Mucosa of descending colon (tissue), 3 donors: ENCODE data around the gene DNAJB7. TPM values are rescaled to one million over a fixed set of nuclear protein-coding genes. Genes with fewer than 3 reads are reported as not detected.
"Not testable (repeated sequence)": the region's sequence is repeated elsewhere in the genome, so short reads cannot be mapped to it uniquely, and the experiment has no call there.

Experiments used
- ATAC-seq: fragments of 200-7000 bp; cut with Tn5 transposase; one replicate; pipeline ENCODE4 v1.9.1; 2020; ENCODE audit warnings: mild to moderate bottlenecking, moderate library complexity
- DNase-seq, 3 donors: peaks; one replicate each; pipeline ENCODE4 v3.0.0-alpha.2; 2020
- H3K36me3 ChIP-seq: fragments of 200-600 bp; one replicate; pipeline ENCODE4 v1.8.0; 2021; ENCODE audit warnings: low read depth, mild to moderate bottlenecking
- H3K4me1 ChIP-seq: fragments of 200-600 bp; one replicate; pipeline ENCODE4 v1.8.0; 2021; ENCODE audit warnings: low read depth, mild to moderate bottlenecking
- H3K4me3 ChIP-seq: fragments of 200-600 bp; one replicate; pipeline ENCODE4 v1.8.0; 2021; ENCODE audit warnings: mild to moderate bottlenecking
- H3K9me3 ChIP-seq: fragments of 200-600 bp; one replicate; pipeline ENCODE4 v1.8.0; 2021; ENCODE audit warnings: mild to moderate bottlenecking
- intact Hi-C, 2 donors: fragments of 100-400 bp; cut with DNase I in 1 of 2; cut with micrococcal nuclease in 1 of 2; formaldehyde crosslinking; loops; one replicate each; pipeline versions ENCODE4 v1.11.0 to v1.11.1; 2022; cut with DNase I, micrococcal nuclease
- total RNA-seq, 3 donors: library from RNA; stranded (reverse); fragmentation: NEBNext Ultra II Directional in 2 of 3; extraction: Animal tissue kit (Norgen Biotek cat#: 25700) in 2 of 3; gene quantifications; one replicate each; pipeline versions ENCODE4 v1.2.1 to v1.2.4, GENCODE V29; 2021 to 2023
- TF ChIP-seq, protein P1 (sequence below): fragments of 200-600 bp; IDR thresholded peaks from one replicate; pipeline ENCODE4 v1.8.0; 2022; ENCODE audit warnings: antibody characterized with exemption, mild to moderate bottlenecking
- donor health status: DM: no; HTN: no; CAD: no; lungs with moderate emphysema.
- donor health status: DM: no; HTN: no; CAD: no.
- donor health status: DM: no; HTN: yes; CAD: no.

DNAJB7 gene
- total RNA-seq, 3 donors from 2014 or later = 0.14 to 0.90 (median 0.25) TPM

DNA sequence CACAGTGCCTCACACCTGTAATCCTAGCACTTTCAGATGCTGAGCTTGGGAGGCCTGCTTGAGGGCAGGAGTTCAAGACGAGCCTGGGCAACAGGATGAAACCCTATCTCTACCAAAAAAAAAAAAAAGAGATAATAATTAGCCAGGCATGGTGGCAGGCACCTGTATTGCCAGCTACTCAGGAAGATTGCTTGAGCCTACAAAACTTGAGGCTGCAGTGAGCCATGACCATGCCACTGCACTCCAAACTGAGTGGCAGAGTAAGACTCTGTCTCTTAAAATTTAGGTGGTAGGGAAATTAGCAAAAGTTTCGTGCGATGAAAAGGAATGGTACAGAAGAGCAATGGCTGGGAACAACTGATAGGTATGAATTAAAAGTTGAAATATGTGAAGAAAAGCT lies 23.4 kb downstream of the DNAJB7 start:
- Histone ChIP-seq H3K4me1 (no peaks in the 10 kb centered on the region), H3K9me3 (no peaks in the 10 kb centered on the region), H3K4me3 (no peak overlapping the region), H3K36me3 (peaks cover 8% of the 10 kb centered on the region)
- no peak for DNase-seq
- TF ChIP-seq, protein P1, sequence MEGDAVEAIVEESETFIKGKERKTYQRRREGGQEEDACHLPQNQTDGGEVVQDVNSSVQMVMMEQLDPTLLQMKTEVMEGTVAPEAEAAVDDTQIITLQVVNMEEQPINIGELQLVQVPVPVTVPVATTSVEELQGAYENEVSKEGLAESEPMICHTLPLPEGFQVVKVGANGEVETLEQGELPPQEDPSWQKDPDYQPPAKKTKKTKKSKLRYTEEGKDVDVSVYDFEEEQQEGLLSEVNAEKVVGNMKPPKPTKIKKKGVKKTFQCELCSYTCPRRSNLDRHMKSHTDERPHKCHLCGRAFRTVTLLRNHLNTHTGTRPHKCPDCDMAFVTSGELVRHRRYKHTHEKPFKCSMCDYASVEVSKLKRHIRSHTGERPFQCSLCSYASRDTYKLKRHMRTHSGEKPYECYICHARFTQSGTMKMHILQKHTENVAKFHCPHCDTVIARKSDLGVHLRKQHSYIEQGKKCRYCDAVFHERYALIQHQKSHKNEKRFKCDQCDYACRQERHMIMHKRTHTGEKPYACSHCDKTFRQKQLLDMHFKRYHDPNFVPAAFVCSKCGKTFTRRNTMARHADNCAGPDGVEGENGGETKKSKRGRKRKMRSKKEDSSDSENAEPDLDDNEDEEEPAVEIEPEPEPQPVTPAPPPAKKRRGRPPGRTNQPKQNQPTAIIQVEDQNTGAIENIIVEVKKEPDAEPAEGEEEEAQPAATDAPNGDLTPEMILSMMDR = no peak
- no peak for ATAC-seq
- intact Hi-C loops = no loop called here

DNA sequence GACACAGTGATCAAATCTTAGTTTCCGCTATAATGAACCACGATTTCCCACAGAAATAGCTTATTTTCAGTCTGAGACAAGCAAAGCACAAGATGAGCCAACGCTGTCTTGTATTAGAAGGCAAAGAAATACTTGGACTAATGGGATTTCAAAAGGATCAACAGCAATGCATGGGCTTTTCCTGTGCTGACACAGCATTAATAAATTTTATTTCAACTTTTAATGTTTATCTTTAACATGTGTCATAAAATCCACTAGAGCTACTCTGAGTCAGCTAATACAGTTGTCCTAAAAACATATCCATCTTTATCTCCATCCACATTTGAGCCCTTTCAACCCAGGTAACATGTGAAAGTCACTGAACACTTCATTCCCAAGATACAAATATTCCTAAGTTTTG lies 27.3 kb downstream of the DNAJB7 start:
- peaks cover 9% of the 10 kb centered on the region for H3K36me3 ChIP-seq
- ATAC-seq = no peak
- no peaks in the 10 kb centered on the region for H3K9me3 ChIP-seq
- no peak overlapping the region for H3K4me3 ChIP-seq
- no peaks in the 10 kb centered on the region for H3K4me1 ChIP-seq
- TF ChIP-seq, protein P1 = no peak
- no peak for DNase-seq
- intact Hi-C loops = no loop called here

DNA sequence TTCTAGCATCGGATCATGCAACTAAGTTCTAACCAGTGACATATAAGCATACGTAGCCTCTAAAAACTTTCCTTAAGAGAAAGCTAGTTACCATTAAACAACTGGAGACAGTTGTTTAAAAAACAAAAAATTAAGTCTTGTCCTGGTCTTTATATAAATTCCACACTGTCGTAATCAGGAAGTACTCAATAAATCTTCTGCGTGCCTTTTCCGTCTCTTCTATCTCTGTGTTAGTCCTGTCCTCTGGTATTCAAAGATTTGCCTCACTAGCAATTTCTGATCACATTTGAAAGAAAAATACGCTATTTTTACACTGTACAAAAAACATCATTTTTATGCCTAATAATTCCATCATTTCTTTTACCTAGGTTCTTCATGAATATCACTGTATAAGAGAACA lies 32.8 kb downstream of the DNAJB7 start:
- no peak overlapping the region for H3K4me3 ChIP-seq
- TF ChIP-seq, protein P1 = no peak
- intact Hi-C loops = no loop called here
- DNase-seq (no peak), ATAC-seq (no peak)
- peaks cover 6% of the 10 kb centered on the region for H3K36me3 ChIP-seq
- H3K4me1 ChIP-seq = no peaks in the 10 kb centered on the region
- no peaks in the 10 kb centered on the region for H3K9me3 ChIP-seq

DNA sequence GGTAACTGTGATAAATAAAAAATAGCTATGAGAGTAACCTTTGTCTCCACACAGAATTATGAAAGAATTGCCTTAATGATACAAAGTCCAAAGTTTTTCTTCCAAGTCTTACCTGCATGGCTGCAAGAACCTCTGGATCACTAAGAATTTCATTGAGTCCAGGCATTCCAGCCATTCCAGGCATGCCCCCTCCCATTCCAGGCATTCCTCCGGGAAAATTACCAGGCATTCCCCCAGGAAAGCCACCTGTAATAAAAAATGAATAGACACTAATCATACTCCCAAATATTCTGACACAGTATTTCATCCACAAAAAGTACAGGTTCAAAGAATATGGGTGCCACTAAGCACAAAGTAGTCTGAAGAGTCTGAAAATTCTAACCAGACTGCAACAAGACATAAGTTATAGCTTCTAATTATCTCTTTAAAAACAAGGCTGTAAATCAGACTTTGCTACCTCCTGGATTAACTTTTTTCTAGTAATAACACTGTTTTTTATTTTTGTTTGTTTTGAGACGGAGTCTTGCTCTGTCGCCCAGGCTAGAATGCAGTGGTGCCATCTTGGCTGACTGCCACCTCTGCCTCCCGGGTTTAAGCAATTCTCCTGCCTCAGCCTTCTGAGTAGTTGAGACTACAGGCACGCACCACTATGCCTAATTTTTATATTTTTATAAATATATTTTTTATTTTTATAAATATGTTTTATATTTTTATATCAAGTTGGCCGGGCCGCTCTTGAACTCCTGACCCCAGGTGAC lies 34.8 kb downstream of the DNAJB7 start:
- Histone ChIP-seq H3K36me3 (peaks cover 6% of the 10 kb centered on the region), H3K4me1 (no peaks in the 10 kb centered on the region), H3K9me3 (no peaks in the 10 kb centered on the region), H3K4me3 (no peak overlapping the region)
- TF ChIP-seq, protein P1 = no peak
- no peak for DNase-seq
- no peak for ATAC-seq
- intact Hi-C loops = no loop called here

DNA sequence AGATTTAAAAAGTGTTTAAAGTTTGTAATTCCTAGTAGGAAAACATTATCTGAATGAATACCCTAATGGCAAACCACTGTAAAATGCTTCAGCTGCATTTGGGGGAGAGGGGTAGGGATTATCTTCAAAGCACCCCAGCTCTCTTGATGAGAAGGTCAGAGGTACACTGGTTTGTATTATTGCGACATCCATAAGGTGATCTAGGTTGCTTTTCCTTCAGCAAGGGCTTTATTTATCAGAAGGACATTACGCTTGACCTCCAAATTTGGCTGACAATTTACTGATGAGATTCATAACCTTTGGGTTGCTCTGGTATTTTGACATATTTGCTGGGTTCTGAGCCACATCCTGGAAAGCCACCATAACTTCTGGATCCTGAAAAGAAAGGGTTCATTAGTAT lies 35.6 kb downstream of the DNAJB7 start:
- intact Hi-C loops, DNase-seq, H3K36me3 ChIP-seq, H3K4me3 ChIP-seq, H3K9me3 ChIP-seq, ATAC-seq, H3K4me1 ChIP-seq: not testable (repeated sequence)

DNA sequence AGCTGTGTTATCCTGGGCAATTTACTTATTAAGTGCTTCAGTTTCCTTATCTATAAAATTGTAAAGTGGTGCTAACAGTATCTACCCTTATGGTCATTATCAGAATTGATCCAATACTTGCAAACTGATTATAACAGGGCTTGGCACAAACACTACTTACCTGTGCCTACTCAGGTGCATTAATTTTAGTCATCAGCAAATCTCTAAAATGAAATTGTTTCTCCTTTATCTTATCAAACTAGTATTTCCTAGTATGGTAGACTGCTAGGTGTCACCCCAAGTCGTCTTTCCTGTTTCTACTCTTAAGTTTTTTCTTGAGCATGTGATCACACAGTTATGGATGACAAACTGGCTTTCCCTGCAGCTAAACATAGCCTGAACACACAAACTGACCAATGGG lies 38.5 kb downstream of the DNAJB7 start:
- no peak for ATAC-seq

More for the DNA sequence above, 38.5 kb downstream of the DNAJB7 start:
- H3K9me3 ChIP-seq = no peaks in the 10 kb centered on the region
- no peak for DNase-seq
- H3K36me3 ChIP-seq = no peaks in the 10 kb centered on the region
- intact Hi-C loops = no loop called here
- H3K4me3 ChIP-seq = no peak overlapping the region
- TF ChIP-seq, protein P1 = no peak
- H3K4me1 ChIP-seq = peaks cover 6% of the 10 kb centered on the region
